GM12865 (cell line): ENCODE data around the gene PHLDB3.
"Not testable (repeated sequence)": the region's sequence is repeated elsewhere in the genome, so short reads cannot be mapped to it uniquely, and the experiment has no call there.

Experiments
- DNase-seq: peaks from one replicate; pipeline ENCODE4 v3.0.0; 2010; ENCODE audit warnings: low read depth
- H3K4me3 ChIP-seq: 2 replicates; pipeline ENCODE4 v1.5.1; 2011; ENCODE audit warnings: mild to moderate bottlenecking, low read depth, low read length, control low read depth
- CTCF ChIP-seq: IDR thresholded peaks from 2 replicates; pipeline ENCODE4 v1.5.1; 2011; ENCODE audit warnings: low read length, control low read depth, low read depth, inconsistent platforms; ENCODE audit not compliant: insufficient read depth; ENCODE audit errors: missing control alignments

The PHLDB3 gene

GRCh38 chr19:43445426-43445825, 59.1 kb downstream of the PHLDB3 start:
- TF ChIP-seq CTCF = no peak
- DNase-seq = no peak
- H3K4me3 ChIP-seq = no peak overlapping the region

- no peak overlapping the region for H3K4me3 ChIP-seq
- TF ChIP-seq CTCF = no peak
- DNase-seq = no peak
Observed at GRCh38 chr19:43444531-43445287, 59.8 kb downstream of the PHLDB3 start.

GRCh38 chr19:43444091-43444490, 60.5 kb downstream of the PHLDB3 start:
- not testable (repeated sequence) for DNase-seq, H3K4me3 ChIP-seq

- no peak for TF ChIP-seq CTCF
- H3K4me3 ChIP-seq = no peak overlapping the region
- DNase-seq = no peak
Observed at GRCh38 chr19:43441716-43442115, 62.8 kb downstream of the PHLDB3 start.

GRCh38 chr19:43439709-43440063, 64.9 kb downstream of the PHLDB3 start:
- no peak overlapping the region for H3K4me3 ChIP-seq
- no peak for DNase-seq

GRCh38 chr19:43439032-43439708, 65.4 kb downstream of the PHLDB3 start:
- no peak for TF ChIP-seq CTCF
- no peak overlapping the region for H3K4me3 ChIP-seq
- DNase-seq = peak; percentile 21

More at GRCh38 chr19:43439709-43440063, 64.9 kb downstream of the PHLDB3 start:
- no peak for TF ChIP-seq CTCF

GRCh38 chr19:43438291-43439031, 66.1 kb downstream of the PHLDB3 start:
- no peak overlapping the region for H3K4me3 ChIP-seq
- no peak for DNase-seq
- no peak for TF ChIP-seq CTCF
